OCI-M2 (cell line): Measurements from ENCODE around the gene TCTA.

ENCODE experiments used
- DNase-seq: peaks from one replicate; lab custom pipeline; 2025; ENCODE audit not compliant: unreplicated experiment; lab: John Stamatoyannopoulos, UW

The TCTA gene

DNA sequence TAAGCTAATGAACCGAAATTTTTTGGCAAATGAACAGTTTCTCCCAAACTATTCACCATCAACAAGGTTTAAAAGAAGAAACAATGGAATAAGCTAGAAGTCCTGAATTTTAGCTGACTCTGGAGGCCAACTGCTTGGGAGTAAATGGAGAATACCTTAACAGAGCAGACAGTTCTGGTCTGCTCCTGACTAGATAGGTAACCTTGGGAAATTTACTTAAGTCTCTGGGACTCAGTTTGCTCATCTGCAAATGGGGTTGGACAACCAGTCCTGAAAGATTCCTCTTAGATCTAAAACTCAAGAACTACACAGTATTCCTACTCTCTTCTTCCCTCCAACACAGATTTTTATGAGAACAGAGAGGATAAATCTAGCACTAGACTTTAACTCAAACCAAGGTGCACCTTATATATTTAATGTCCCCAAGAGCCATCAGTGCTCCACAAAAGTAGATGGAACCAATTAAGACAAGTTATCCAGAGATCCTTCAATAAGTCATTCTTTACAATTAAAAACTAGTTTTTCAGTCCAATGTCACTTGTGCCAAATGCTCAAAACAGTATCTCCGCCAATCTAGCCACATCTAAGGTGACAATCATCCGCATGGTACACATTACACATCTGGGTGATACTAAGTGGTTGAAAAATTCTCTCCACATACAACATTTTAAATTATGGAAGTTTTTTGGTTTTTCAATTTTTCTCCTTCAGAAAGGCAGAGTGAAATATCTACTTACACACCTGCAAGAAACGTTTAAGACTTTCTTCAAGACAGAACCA, 2.0 kb upstream of the TCTA start:
- DNase-seq, result no peak

DNA sequence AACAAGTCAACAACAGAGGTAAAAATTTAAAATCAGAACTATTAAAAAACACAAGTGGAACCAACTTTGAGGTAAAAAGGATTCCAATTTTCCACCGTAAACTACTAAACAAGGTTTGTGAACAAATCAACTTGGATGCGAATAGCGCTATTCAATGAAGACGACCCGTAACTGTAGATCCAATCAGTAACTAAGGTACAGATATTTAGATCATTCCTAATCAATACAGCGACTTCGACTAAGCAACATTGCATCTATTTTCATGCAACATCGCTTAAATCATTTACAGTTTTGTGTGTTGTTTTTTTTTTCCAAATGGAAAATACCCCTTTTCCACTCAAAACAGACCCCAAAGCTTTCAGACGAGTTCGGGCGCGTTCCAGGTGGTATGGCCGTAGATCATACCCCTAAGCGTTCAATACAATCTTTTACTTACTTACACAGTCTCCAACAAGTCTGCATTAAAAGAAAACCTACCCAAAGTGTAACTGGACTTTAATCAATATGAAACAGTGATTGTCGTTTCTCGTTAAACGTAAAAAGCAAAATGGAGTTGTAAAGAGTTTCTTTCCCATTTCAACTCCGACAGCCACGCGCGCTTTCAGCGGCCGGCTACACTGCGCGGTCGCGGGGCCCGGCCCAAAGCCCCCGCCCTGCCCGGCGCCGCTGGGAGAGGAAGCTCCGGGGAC, 1.2 kb upstream of the TCTA start:
- no peak for DNase-seq

DNA sequence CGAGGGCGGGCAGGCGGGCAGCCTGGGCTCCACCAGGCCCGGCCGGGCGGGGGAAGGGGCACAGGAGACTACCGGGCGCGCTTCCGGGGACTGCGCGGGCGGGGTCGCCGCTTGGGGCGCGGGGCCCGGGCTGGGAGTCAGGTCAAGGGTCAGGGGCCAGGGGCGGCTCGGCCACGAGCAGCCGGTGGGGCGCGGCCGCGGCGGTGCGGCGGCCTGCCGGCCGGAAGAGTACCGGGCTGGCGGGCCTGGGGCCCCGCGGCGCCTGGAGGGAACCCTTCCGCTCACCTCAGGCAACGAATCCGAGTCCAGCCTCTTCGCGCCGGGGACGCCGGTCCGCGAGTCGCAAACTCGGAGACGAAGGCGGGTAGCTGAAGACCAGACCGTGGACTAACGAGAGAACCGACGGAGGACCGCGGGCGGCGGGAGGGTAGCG, 672 bp upstream of the TCTA start:
- DNase-seq, result no peak

DNA sequence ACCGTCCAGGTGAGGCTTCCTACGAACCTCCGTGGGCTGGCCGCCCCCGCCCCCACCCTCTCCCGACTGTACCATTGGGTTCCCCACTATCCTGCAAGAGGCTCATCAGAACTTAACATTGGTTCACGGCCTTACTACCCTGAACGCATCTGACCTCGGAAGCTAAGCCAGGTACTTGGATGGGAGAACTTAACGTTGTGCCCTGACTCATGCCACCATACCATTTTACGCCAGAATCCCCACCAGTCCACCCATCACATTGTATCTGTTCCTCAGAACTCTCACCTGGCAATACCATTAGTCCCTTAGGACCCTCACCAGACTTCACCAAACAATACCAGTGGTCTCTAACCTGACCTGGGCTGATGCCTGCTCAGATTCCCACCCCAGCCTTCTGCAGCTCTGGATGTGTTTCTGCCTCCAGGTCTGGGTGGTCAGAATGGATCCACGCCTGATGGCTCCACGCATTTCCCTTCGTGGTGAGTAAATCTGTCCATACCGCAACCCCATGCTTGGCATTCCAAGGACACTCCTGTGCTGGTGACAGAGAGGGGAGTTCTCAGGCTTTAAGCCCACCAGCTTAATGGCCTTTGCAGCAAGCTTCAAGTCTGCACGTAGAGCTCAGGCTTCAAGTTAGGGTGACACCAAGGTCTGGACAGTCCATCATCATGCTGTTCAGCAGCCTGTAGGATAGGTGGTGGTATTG, 562 bp downstream of the TCTA start:
- DNase-seq, result no peak

GRCh38 chr3:49413338-49413734, 1.1 kb downstream of the TCTA start:
- DNase-seq, result no peak

DNA sequence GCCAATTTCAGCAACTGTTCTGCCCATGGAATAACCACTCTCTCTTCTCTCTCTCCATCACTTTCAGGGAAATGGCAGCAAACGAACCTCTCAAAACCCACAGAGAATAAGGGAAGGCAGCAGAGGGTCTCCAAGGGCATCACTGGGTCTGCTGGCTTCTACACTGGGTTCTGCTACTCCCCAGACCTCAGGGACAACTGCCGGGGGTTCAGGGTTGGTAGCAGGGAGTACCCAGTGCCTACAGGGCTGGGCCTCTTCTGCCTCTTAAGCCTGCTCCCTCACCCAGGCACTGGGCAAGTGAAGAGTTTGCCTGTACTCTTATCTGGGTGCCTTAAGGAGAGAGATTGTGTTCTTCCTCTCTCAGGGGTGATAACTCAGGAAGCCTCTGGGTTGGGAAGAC, 2.5 kb downstream of the TCTA start:
- DNase-seq, result no peak

DNA sequence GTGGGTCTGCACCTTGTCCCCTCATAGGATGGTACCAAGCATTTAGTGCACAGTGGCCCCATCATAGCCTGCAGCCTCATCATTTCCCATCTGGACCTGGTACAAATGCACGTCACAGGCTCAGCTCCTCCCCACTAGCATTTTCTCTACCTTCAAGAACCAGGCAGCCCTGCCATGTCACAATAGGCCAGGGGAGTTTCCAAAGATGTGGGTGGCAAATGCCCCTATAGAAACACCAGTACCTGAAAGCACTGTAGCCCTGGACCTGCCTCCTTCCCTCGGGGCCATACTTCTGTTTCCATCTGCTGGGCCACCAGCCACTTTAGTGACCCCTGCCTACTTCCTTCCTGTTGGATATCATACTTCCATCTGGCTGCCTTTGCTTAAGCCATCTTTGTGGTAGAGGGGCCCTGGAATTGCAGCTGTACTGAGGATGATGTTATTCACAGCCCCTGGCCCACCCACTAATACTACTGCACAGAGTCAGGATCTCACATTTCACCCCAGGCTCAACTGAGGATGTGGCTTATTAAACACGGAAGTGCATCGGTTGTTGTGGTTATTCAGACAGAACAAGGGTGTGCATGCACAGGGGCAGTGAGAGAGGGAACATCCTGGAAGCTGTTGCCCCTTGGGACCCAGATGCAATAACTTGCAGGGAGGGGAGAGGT, 3.8 kb downstream of the TCTA start:
- peak; percentile 6 for DNase-seq

- no peak for DNase-seq
These were observed 4.6 kb downstream of the TCTA start for GRCh38 chr3:49416867-49417266.

DNA sequence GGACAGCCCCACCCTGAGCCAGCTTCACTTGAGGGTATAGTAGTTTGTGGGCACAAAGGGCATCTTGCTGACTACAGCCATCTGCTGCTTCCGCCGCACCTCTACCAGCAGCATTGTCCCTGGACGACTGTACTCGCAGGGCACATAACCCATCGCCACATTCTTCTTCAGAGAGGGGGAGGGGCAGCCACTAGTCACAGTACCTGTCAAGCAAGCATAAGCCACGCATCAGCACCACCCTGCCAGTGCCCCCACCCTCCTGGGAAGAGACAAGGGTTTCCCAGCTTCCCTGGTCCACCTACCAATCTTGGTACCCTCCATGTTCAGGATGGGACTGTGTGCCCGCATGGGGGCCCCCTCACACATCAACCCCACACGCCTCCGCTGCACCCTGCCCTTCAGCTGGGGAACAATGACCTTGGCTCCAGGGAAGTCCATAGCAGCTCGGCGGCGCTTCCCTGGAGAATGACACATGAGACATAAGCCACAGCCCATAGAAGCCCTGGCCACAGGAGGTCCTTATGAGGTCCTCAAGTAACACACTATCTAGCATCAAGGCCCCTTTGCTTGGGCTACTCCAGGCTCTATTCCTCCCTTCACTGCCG, 5.4 kb downstream of the TCTA start:
- no peak for DNase-seq

DNA sequence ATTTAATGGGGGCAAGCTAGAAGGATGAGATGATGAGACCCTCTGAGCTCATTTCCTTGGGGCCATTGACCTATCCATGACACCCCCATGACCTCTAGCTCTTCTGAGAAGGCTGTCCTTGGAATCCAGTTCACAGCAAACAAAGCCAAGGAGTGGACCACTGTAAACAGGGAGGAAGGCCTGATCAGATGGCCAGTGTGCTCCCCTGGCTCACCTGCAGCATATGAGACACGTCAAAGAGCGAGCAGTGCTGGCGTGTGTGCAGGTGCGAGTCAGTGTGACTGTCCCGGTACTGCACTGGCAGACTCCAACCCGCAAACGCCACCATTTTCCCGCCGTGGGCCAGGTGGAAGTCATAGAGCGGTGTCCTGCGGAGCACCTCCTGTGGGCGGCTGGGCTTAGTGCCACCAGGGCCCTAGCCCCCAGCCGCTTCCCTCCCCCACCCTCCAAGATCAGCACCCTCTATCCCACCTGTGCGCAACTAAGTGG, 9.7 kb downstream of the TCTA start:
- no peak for DNase-seq

- DNase-seq, result no peak
These were observed 10.4 kb downstream of the TCTA start, which contains the start of gene AMT for GRCh38 chr3:49422379-49423248. AMT (minus strand) TSS chr3:49422473; CDS start chr3:49422450, 23 bp downstream.

DNA sequence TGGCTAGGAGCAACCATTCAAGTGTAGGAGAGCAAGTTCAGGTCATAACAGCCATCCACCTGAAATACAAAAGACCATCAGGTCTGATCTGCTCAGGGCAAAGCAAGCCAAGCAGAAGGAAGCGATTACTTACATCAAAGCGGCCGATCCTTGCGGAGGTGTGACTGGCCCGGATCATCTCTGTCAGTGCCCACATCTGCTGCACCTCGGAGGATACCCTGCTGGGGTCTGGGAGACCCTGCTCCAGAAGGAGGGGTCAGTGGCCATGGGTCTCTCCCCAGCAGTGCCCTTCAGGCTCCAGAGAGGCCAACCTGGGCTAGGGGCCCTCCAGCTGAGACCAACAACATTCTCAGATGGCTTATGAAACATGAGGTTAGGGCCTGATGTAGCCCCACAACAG, 12.6 kb downstream of the TCTA start:
- no peak for DNase-seq

- no peak for DNase-seq
These were observed 15.4 kb downstream of the TCTA start for GRCh38 chr3:49427586-49427985.

GRCh38 chr3:49428752-49429080, 16.5 kb downstream of the TCTA start:
- no peak for DNase-seq

DNA sequence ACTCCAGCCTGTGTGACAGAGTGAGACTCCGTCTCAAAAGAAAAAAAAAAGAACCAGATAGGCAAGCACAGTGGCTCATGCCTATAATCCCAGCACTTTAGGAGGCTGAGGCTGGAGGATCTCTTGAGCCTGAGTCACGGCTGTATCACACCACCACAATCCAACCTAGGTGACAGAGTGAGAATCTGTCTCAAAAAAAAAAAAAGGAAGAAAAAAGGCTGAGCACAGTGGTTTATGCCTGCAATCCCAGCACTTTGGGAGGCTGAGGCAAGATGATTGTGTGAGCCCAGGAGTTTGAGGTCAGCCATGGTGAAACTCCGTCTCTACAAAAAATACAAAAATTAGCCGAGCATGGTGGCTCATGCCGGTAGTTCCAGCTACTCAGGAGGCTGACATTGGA, 22.5 kb downstream of the TCTA start:
- DNase-seq, result no peak

- no peak for DNase-seq
These were observed 33.2 kb downstream of the TCTA start for GRCh38 chr3:49445391-49445790.

GRCh38 chr3:49453621-49454020, 41.4 kb downstream of the TCTA start:
- no peak for DNase-seq

- DNase-seq, result no peak
These were observed 42.2 kb downstream of the TCTA start for GRCh38 chr3:49454458-49454857.

GRCh38 chr3:49454898-49455681, 42.9 kb downstream of the TCTA start:
- DNase-seq, result no peak
